NCI-H460 (cell line): ENCODE data around the gene SIGLEC15. TPM values are rescaled to one million over a fixed set of nuclear protein-coding genes. Genes with fewer than 3 reads are reported as not detected.
"Not testable (repeated sequence)": the region's sequence is repeated elsewhere in the genome, so short reads cannot be mapped to it uniquely, and the experiment has no call there.

Experiments used
- DNase-seq: peaks from one replicate; pipeline ENCODE4 v3.0.0-alpha.2; 2016; ENCODE audit warnings: low read depth; ENCODE audit errors: extremely low read depth
- total RNA-seq: library from RNA; depleted of rRNA; stranded (reverse); fragments of >200 nt; shearing (Covaris generic); gene quantifications from 2 replicates; pipeline ENCODE4 v1.2.3, GENCODE V29; 2014

Gene SIGLEC15
- total RNA-seq, 1 experiment from 2014 or later = not detected

- no peak for DNase-seq
Measured at GRCh38 chr18:45841765-45842442, 16.4 kb downstream of the SIGLEC15 start.

- DNase-seq = no peak
Measured at GRCh38 chr18:45843019-45843418, 17.5 kb downstream of the SIGLEC15 start.

- DNase-seq = no peak
Measured at GRCh38 chr18:45844938-45845337, 19.5 kb downstream of the SIGLEC15 start.

- no peak for DNase-seq
Measured at GRCh38 chr18:45845410-45845809, 19.9 kb downstream of the SIGLEC15 start.

- DNase-seq = no peak
Measured at GRCh38 chr18:45847119-45847518, 21.6 kb downstream of the SIGLEC15 start.

GRCh38 chr18:45848643-45849042 is 23.2 kb downstream of the SIGLEC15 start:
- DNase-seq = not testable (repeated sequence)

- no peak for DNase-seq
Measured at GRCh38 chr18:45849529-45849928, 24.1 kb downstream of the SIGLEC15 start.

- DNase-seq = no peak
Measured at GRCh38 chr18:45850021-45850420, 24.5 kb downstream of the SIGLEC15 start.

- no peak for DNase-seq
Measured at GRCh38 chr18:45851161-45851925, 25.9 kb downstream of the SIGLEC15 start.

- no peak for DNase-seq
Measured at GRCh38 chr18:45852631-45853030, 27.2 kb downstream of the SIGLEC15 start.

GRCh38 chr18:45854036-45854586 is 28.6 kb downstream of the SIGLEC15 start:
- no peak for DNase-seq

- DNase-seq = no peak
Measured at GRCh38 chr18:45856531-45856930, 31.1 kb downstream of the SIGLEC15 start.

- no peak for DNase-seq
Measured at GRCh38 chr18:45859334-45859733, 33.9 kb downstream of the SIGLEC15 start.

GRCh38 chr18:45860492-45860891 is 35.0 kb downstream of the SIGLEC15 start:
- DNase-seq = no peak

GRCh38 chr18:45860971-45861370 is 35.5 kb downstream of the SIGLEC15 start:
- DNase-seq = no peak

- DNase-seq = no peak
Measured at GRCh38 chr18:45861926-45862325, 36.5 kb downstream of the SIGLEC15 start.

GRCh38 chr18:45863469-45863868 is 38.0 kb downstream of the SIGLEC15 start:
- DNase-seq = no peak

GRCh38 chr18:45864081-45864480 is 38.6 kb downstream of the SIGLEC15 start:
- DNase-seq = no peak

GRCh38 chr18:45865466-45865865 is 40.0 kb downstream of the SIGLEC15 start:
- DNase-seq = no peak

- no peak for DNase-seq
Measured at GRCh38 chr18:45870419-45870818, 44.9 kb downstream of the SIGLEC15 start.

- no peak for DNase-seq
Measured at GRCh38 chr18:45871431-45872084, 46.1 kb downstream of the SIGLEC15 start.
